ENCODE data around the gene SQOR.

SQOR gene

DNA sequence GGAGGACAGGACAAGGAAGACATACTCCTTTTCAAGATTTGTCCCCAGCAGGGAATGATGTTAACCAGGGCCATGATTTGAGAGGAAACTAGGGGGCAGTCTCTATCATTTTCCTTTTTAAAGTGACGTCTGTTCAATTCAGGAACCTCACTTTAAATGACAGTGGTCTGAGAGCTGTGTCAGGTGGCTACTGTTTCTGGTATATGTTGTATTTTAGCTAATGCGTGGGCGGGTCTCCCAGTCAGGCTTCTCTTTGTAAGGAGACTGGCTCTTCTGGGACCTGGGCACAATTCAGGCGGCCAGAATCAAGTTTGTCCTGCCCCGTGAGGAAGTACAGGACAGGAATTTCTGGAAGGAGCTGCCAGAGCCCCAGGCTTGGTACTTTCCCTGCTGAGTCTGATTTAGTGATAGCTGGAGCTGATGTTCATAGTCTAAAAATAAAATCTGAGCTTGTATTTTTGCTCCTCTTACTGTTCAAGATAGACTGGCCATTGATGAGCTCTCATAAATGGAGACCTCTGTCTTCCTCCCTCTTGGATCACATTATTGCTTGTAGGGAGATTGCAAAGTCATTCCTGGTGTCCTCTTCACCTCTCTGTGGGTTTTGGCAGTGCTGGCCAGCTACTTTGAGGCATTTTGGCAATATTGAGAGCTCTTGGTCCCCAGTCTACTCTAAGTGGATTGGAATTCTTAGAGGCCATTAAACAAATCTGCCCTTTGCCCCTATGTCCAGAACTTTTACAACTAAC is 25.6 kb downstream of the SQOR start:
- DNase-seq (ENCODE audit: low spot score) = no peak

GRCh38 chr15:45662375-45662774 is 27.5 kb downstream of the SQOR start:
- no peak for DNase-seq (ENCODE audit: low spot score)

DNA sequence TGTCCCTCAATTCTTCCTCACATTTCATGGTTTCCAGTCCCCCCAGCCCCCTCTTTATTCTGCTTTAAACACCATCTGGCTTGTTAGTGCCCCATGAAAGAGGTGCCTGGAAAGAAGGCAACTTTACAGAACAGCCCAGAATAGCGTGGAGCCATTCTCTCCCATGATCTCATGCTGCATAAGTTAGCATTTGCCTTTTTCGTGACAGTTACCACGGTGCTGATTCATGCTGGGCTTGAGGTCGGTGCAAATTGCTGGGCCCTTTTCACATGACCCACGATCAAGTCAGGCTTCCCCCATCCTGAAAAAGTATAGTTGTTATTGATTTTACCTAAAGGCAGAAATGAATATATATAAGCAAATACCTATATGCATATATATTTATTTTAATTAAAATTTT is 29.6 kb downstream of the SQOR start:
- no peak for DNase-seq (ENCODE audit: low spot score)

DNA sequence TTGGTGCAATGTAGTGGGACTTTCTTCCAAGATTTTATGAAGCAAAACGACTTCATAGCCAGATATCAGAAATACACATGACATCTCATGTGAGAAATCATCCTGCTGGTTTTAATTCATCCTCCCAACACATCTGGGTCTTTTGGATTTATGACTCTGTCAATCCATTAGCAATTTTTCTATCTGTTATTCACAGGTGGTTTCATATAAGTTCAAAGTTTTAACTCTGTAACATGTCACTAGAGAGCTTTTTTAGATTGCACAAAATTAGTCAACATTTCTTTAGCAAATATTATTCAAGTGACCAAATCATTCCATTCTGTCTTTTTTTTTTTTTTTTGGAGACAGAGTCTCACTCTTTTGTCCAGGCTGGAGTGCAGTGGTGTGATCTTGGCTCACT is 30.4 kb downstream of the SQOR start:
- DNase-seq (ENCODE audit: low spot score) = no peak

GRCh38 chr15:45666119-45666875 is 31.5 kb downstream of the SQOR start:
- DNase-seq (ENCODE audit: low spot score) = no peak

- no peak for DNase-seq (ENCODE audit: low spot score)
Observed at GRCh38 chr15:45667002-45667401, 32.2 kb downstream of the SQOR start.

GRCh38 chr15:45668386-45668785 is 33.6 kb downstream of the SQOR start:
- DNase-seq (ENCODE audit: low spot score) = no peak

GRCh38 chr15:45669422-45669821 is 34.6 kb downstream of the SQOR start:
- DNase-seq (ENCODE audit: low spot score) = no peak

GRCh38 chr15:45670091-45670490 is 35.3 kb downstream of the SQOR start:
- no peak for DNase-seq (ENCODE audit: low spot score)

- no peak for DNase-seq (ENCODE audit: low spot score)
Observed at GRCh38 chr15:45670511-45670910, 35.7 kb downstream of the SQOR start.

GRCh38 chr15:45674677-45675076 is 39.8 kb downstream of the SQOR start:
- no peak for DNase-seq (ENCODE audit: low spot score)

DNA sequence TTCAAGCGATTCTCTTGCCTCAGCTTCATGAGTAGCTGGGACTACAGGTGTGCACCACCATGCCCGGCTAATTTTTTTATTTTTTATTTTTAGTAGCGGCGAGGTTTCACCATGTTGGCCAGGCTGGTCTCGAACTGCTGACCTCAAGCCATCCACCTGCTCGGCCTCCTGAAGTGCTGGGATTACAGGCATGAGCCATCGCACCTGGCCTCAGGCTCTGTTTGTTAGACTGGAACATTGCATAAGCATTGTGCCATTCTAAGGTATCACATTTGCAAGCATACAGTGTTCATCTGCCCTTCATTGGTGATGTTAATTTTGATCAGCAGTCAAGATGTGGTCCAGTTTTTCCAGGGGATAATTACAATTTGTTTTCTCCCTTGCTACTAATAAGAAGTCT is 43.0 kb downstream of the SQOR start:
- no peak for DNase-seq (ENCODE audit: low spot score)

GRCh38 chr15:45678459-45679178 is 43.8 kb downstream of the SQOR start:
- no peak for DNase-seq (ENCODE audit: low spot score)

DNA sequence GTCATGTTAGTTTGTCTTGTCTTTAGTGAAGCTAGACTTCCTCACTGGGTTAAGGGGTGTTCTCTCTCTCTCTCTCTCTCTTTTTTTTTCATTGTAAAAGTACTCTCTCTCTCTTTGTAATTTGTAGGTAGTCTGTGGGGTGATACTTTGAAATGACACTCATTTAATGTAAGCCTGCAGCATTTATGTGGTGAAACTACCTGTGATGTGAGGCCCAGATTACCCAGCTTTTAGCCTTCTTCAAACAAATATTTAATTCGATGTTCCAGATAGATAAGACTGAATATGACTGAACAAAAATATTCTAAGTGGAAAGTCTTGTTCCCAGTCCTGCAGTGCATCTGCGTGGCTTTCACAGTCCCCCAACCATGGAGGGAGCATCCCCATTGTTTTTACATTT is 49.7 kb downstream of the SQOR start:
- DNase-seq (ENCODE audit: low spot score) = no peak

- no peak for DNase-seq (ENCODE audit: low spot score)
Observed at GRCh38 chr15:45689616-45690015, 54.8 kb downstream of the SQOR start.

GRCh38 chr15:45690581-45691260 is 55.9 kb downstream of the SQOR start:
- DNase-seq (ENCODE audit: low spot score) = no peak

GRCh38 chr15:45701108-45701507 is 66.3 kb downstream of the SQOR start:
- no peak for DNase-seq (ENCODE audit: low spot score)

DNA sequence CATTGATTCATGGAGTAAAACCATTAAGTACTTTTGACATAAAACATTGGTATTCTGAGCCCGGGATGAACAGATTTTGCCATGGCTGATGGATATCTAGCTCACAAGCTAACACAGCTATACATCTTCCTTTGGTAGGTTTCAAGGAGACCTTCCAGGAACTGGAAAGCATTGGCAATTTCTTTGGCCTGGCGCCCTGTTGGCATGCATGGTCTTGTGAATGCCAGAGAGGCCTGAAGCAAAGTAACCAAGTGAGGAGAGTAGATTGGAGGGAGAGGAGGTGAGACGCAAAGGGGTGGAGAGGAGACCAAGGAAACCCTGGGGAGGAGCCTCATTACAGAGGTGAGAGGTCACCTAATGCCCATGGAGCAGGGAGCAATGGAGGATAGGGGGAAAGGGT is 67.2 kb downstream of the SQOR start:
- DNase-seq (ENCODE audit: low spot score) = no peak

GRCh38 chr15:45703670-45704328 is 69.0 kb downstream of the SQOR start:
- DNase-seq (ENCODE audit: low spot score) = no peak

GRCh38 chr15:45704329-45705249 is 69.8 kb downstream of the SQOR start:
- DNase-seq (ENCODE audit: low spot score) = peak; percentile 1
